Endothelial cell of umbilical vein (primary cell): ENCODE results near the gene RAB40B.

Experiments used
- CTCF ChIP-seq, 2 donors: IDR thresholded peaks; 1 replicate in 1 of 2; 2 replicates in 1 of 2; pipeline ENCODE4 v1.5.1; 2011; ENCODE audit warnings: low read length in 2 of 2, mild to moderate bottlenecking in 2 of 2, moderate library complexity in 2 of 2, control low read depth in 1 of 2, inconsistent platforms in 1 of 2, low read depth in 1 of 2; ENCODE audit not compliant: insufficient read depth in 1 of 2; ENCODE audit errors: extremely low read depth in 1 of 2
- EZH2 ChIP-seq: IDR thresholded peaks from 2 replicates; pipeline ENCODE4 v1.6.1; 2012; ENCODE audit warnings: borderline replicate concordance, low read depth, mild to moderate bottlenecking, moderate library complexity, low read length, inconsistent platforms; ENCODE audit not compliant: severe bottlenecking
- JUN ChIP-seq: IDR thresholded peaks from 2 replicates; pipeline ENCODE4 v1.6.1; 2011; ENCODE audit warnings: borderline replicate concordance, low read depth; ENCODE audit not compliant: insufficient read length, insufficient read depth
- MYC ChIP-seq: IDR thresholded peaks from one replicate; pipeline ENCODE4 v1.6.1; 2011; ENCODE audit warnings: mild to moderate bottlenecking, low read depth, low read length
- POLR2A ChIP-seq: IDR thresholded peaks from 2 replicates; pipeline ENCODE4 v1.6.1; 2012; ENCODE audit warnings: low read depth, mild to moderate bottlenecking, control low read depth, low read length
- POLR2AphosphoS5 ChIP-seq: IDR thresholded peaks from 2 replicates; pipeline ENCODE4 v1.6.1; 2012; ENCODE audit warnings: low read depth, mild to moderate bottlenecking, control low read depth, low read length, moderate library complexity; ENCODE audit not compliant: insufficient read depth

GRCh38 chr17:82683534-82683933 is 15.0 kb downstream of the RAB40B start:
- no peak for TF ChIP-seq MYC
- TF ChIP-seq EZH2, result no peak
- no peak for TF ChIP-seq CTCF (IDR thresholded peaks at IDR 0.05; ENCODE audit: extremely low read depth in 1 of 2, insufficient read depth in 1 of 2, low read depth in 1 of 2, low read length in 2 of 2)
- TF ChIP-seq POLR2AphosphoS5, result no peak
- no peak for TF ChIP-seq POLR2A
- no peak for TF ChIP-seq JUN
